ENCODE data around the gene KLF2.

KLF2 gene

DNA sequence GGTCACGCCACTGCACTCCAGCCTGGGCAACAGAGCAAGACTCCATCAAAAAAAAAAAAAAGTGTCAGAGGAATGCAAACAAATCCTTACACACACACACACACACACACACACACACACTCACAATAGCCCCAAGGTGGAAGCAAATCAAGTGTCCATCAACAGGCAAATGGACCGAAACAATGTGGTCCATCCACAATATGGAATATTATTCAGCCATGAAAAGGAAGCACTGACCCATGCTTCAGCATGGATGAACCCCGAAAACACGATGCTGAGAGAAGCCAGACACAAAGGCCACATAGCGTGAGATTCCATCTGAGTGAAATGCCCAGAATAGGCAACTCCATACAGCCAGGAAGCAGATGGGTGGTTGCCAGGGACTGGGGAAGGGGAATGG, 16.5 kb upstream of the KLF2 start:
- no peak for DNase-seq (ENCODE audit: low read depth)

GRCh38 chr19:16309643-16310042, 15.0 kb upstream of the KLF2 start:
- DNase-seq (ENCODE audit: low read depth) = no peak

DNA sequence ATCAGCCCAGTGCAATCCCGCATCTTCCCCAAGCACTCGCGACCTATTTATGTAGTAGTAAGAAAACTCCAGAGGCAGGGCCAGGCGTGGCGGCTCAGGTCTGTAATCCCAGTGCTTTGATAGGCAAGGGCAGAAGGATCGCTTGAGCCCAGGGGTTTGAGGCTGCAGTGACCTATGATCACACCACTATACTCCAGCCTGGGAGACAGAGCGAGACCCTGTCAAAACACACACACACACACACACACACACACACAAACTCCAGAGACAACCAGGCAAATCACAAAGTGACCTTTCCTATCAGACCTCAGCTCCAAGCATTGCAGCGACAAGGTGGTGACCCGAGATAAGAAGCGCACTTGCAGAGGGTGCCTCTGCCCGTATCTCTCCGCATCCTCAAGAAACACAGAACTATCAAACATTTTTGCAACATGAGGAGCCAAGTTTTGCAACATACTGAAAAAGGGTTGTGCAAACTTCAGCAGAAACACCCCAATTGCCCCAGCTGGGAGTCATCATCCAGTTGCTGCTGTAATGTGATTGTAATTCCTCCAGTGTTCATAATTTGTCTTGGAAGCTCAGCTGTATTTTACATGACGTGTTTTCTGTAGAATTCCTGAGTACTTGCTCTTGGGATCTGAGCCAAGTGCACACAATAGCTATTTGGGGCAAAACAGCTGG, 8.7 kb upstream of the KLF2 start:
- DNase-seq (ENCODE audit: low read depth) = peak; percentile 99

- DNase-seq (ENCODE audit: low read depth) = no peak
Observed at GRCh38 chr19:16316506-16316882, 8.1 kb upstream of the KLF2 start.

- no peak for DNase-seq (ENCODE audit: low read depth)
Observed at GRCh38 chr19:16319481-16319880, 5.1 kb upstream of the KLF2 start.

DNA sequence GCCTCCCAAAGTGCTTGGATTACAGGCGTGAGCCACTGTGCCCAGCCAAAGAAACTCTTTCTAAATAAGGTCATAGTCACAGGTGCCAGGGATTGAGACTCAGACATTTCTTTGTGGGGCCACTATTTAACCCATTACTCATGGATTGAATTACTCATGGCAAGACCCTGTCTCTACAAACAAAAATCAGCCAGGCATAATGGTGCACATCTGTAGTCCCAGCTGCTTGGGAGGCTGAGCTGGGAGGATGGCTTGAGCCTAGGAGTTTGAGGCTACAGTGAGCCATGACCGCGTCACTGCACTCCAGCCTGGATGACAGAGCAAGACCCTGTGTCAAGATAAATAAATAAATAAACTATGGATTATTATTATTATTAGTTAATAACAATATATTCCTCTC, 3.6 kb upstream of the KLF2 start:
- DNase-seq (ENCODE audit: low read depth) = no peak

- DNase-seq (ENCODE audit: low read depth) = no peak
Observed at GRCh38 chr19:16325161-16325527, 518 bp downstream of the KLF2 start.

GRCh38 chr19:16325641-16326400, 1.2 kb downstream of the KLF2 start:
- no peak for DNase-seq (ENCODE audit: low read depth)

GRCh38 chr19:16326401-16327168, 2.0 kb downstream of the KLF2 start:
- no peak for DNase-seq (ENCODE audit: low read depth)

GRCh38 chr19:16327169-16327475, 2.5 kb downstream of the KLF2 start:
- DNase-seq (ENCODE audit: low read depth) = no peak

- DNase-seq (ENCODE audit: low read depth) = no peak
Observed at GRCh38 chr19:16327501-16327900, 2.9 kb downstream of the KLF2 start.

DNA sequence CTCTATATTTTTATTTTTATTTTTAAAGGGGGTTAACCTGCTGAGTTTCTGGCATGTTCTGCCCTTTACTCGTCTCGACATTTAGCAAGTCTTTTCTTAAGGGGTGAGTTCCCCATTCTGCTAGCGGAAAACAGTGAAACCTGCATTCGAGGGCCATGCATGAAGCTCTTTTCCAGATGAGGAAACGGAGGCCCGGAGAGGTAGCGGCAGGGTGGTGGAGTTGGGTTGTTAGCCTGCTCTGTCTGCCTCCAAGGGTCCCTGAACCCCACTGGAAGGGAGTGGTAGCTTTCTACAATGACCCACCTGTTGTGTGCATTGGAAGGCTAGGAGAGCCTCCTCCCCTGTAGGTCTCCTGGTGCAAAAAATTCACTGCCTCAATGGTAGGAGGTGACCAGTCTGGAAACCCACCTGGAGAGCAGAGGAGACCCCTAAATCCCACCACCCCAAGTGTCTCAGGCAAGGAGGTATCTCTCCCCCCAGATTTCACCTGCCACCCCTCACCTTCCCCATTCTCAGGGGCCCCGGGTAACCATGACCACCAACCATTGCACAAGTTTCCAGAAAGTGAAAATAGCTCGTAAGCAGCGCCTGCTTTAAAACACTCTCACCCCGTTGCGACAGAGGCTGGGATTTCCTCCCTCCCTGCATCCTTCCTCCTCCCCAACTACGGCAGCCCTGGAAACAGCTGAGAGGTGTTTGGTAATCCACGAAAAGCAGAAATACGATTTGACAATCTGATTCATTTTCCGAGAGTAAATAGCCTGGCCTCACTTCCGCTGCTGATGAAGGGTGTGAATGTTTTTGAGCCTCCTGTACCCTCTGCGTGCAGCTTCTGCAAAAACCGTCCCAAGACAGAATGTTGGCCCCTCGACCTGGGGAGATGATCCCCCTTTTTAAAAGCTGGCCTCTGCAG, 3.5 kb downstream of the KLF2 start:
- DNase-seq (ENCODE audit: low read depth) = peak; percentile 96

GRCh38 chr19:16328824-16329482, 4.3 kb downstream of the KLF2 start:
- no peak for DNase-seq (ENCODE audit: low read depth)

DNA sequence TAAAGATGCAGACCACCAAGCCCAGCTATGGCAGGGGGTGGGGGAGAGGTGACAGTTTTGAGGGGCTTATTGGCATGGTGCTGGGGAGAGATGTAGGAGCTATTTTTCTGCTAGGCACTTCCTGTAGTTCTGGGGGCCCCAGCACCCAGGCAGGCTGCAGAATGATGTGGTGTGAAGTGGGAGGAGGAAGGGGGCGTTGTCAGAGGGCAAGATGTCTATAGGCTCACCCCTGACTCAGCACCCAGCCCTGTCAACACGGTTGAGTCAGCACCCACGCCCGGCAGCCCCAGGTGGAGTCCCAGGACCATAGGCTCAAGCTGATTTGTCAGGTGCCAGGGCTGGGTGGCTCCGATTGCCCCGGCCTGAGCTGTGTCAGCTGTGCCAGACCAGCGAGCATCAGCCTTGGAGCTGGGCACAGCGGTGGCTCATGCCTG, 5.8 kb downstream of the KLF2 start:
- peak; percentile 91 for DNase-seq (ENCODE audit: low read depth)

GRCh38 chr19:16330806-16331690, 6.4 kb downstream of the KLF2 start:
- DNase-seq (ENCODE audit: low read depth) = no peak

DNA sequence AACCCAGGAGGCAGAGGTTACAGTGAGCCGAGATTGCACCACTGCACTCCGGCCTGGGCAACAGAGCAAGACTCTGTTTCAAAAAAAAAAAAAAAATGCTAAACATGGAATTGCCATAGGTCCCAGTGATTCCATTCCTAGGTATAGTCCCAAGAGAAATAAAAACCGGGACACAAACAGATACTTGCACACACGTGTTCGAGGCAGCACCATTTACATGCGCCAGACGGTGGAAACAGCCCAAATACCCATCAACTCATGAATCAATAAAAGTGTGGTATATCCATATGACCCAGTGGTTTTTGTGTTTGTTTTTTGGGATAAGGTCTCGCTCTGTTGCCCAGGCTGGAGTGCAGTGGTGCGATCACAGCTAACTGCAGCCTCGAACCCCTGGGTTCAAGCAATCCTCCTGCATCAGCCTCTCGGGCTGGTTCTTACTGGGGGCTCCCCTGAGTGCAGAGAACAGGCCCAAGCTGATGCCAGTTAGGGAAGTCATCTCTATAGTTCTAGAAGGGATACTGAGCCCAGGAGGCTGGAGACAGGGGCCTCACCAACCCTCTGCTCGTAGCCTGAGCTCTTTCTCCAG, 8.5 kb downstream of the KLF2 start:
- no peak for DNase-seq (ENCODE audit: low read depth)

GRCh38 chr19:16334411-16334810, 9.8 kb downstream of the KLF2 start:
- no peak for DNase-seq (ENCODE audit: low read depth)

DNA sequence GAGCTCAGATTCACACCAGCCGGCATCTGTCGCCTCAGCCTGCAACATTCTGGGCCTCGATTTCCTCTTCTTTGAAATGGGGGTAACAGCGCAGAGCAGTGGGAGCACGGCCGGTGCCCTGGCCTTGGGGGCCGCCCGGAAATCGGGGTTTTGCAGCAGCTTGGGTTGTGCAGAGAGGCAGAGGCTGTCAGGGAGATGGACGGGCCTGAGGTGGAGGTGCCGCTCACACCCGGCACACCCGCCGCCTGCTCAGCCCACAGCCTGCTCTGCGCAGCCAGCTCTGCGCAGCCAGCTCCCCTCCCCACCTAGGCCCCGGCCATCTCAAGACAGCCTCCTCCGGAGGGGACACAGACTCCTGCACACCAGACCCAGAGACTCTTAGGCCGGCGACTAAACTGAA, 10.6 kb downstream of the KLF2 start:
- DNase-seq (ENCODE audit: low read depth) = no peak

DNA sequence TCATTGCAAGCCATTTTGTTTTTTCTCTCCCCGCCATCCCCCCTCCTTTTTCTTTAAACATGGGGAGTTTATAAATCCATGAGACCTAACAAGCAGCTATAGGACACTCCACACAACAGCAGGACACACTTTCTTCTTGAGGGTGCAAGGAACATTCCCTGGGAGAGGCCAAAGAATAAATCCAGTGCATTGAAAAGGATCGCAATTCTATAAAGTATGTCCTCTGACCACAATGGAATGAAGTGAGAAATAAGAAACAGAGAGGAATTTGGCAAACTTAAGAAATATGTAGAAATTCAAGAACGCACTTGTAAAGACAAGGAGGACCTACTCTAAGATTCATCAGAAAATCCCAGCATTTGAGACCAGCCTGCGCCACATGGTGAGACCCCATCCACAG, 11.9 kb downstream of the KLF2 start:
- DNase-seq (ENCODE audit: low read depth) = peak; percentile 71

DNA sequence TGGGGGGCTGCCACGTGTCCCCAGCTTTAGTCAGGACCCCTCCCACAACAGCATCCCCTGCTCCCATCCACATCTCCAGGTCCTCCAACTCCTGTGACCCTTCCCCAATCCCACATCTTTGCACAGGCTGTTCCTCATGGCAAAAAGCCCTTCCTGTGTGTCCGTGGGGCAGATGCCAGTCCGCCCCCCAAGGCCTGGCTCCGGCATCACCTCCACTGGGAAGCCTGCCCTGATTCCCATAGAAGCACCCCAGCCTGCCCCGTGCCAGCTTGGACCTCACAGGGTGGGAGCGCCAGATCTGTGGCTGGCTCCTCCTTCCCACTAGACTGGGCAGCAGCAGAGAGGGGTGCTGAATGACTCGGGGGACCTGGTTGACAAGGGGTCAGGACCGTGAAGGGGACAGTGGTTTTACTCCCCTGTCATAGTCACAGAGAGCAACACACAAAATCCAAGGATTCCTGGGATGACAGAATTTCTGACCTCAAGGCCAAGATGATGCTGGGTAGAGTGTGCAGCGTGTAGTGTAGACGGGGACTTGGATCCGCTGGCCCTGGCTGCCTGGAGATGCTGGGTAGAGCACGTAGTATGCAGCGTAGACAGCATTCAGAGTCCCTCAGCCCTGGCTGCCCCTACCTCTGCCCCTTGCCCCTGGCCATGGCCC, 13.3 kb downstream of the KLF2 start:
- no peak for DNase-seq (ENCODE audit: low read depth)

Measured in iris pigment epithelial cell (primary cell).